SKM-1 (cell line): ENCODE results near the gene GATA2.

Experiments used
- DNase-seq: peaks from one replicate; lab custom pipeline; 2025; ENCODE audit not compliant: unreplicated experiment; lab: John Stamatoyannopoulos, UW

GATA2 gene

DNA sequence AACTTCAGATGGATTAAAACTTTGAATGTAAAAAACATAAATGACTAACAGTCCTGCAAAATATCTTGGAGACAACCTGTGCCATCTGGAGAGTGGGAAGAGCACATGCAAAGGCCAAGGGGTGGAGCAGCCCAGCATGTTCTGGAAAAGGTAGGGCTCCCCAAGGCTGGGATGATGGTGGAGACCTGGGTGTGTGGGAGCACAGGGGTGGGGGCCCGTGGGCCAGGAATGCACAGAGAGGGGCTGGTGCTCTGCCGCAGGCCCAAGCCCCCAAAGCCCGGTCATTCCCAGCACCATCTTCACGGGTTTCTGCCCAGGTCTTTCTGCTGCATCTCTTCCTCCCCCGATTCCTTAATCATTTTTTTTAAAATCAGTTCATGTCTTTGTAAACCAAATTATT is 9.7 kb upstream of the GATA2 start:
- DNase-seq: no peak

DNA sequence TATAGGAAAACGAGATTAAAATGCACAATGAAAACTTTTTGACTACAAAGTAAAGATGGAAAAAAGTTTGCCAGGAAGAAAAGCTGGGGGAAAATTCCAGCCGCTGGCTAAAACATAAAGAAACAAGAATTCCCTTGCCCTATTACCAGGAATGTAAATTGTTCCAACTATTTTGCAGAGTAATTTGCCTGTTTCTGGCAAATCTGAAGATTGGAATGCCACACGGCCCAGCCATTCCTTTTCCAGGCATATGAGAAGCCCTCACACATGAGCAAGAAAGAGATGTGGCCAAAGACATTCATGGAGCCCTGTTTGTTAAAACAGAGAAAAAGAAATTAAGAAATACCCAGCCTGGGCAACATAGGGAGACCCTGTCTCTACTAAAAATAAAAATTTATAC is 8.4 kb upstream of the GATA2 start:
- no peak for DNase-seq

GRCh38 chr3:128500556-128500955 is 7.6 kb upstream of the GATA2 start:
- no peak for DNase-seq

DNA sequence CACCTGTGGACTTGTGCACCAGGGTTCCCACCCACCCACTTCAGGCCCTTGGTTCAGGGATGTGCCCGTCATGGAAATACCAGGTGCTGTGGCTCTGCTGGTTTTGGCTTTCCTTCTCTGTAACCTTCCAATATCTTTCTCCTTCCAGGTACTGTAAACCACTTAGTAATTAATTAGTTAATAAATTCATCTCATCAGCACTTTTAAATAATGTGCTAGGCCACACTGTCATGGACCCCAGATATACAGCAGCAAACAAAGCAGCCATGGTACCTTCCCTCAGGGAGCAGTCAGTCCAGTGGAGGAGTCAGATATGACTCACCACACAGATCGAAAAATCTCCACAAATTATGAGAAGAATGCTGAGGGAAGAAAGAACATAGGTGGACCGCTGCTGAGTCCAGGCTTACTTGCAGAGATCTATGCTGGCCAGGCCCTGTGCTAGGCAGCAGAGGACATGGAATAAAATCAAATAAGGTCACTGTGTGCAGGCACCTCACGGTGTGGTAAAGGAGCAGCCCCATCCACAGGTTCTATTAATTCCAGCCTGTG is 6.8 kb upstream of the GATA2 start:
- no peak for DNase-seq

DNA sequence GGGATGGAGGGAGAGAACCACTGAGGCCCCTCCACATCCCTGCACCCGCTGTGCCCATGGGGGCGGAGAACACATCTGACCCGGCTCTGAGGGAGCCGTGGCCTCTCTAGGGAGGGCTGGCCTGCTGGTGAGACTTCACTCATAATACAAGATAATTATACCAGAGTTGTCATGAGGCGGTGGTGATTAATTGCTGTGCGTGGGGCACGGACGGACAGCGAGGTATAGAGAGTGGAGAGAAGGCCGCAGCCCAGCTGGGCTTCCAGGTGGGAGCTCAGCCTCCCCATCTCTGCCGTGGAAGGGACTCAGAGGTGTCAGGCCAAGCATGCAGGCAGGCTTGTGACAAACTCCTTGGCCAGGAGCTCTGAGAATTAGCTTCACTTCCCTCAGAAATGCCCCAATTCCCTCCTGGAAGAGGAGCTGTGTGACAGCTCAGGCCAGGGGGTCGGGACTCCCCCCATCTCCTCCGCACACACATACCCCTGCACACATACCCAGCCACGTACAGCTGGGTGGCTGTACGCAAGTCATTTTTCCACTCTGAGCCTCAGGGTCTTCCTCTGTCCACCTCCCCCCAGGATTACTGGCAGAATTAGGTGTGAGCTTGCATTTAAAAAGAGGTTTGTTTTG is 6.0 kb upstream of the GATA2 start:
- DNase-seq: no peak

DNA sequence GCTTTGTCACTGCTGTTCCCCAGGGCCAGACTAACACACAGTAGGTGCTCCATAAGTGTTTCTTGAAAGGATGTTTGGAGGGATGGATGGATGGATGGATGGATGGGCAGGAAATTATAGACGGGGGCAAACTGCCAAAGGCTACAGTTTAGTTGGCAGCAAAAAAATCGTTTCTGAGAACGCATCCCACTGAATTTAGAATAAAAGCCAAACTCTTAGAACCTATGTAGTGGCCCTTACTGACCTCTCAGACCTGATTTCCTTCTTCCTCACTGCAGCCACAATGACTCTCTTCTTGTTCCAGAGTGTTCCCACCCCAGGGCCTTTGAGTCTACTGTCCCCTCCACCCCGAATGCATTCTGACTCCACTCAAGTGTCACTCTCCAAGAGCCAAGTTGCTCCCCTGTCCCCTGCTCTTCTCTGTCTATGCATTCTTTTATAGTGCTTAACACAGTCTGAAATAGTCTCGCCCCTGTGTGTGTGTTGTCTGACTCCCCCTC is 5.2 kb upstream of the GATA2 start:
- no peak for DNase-seq

DNA sequence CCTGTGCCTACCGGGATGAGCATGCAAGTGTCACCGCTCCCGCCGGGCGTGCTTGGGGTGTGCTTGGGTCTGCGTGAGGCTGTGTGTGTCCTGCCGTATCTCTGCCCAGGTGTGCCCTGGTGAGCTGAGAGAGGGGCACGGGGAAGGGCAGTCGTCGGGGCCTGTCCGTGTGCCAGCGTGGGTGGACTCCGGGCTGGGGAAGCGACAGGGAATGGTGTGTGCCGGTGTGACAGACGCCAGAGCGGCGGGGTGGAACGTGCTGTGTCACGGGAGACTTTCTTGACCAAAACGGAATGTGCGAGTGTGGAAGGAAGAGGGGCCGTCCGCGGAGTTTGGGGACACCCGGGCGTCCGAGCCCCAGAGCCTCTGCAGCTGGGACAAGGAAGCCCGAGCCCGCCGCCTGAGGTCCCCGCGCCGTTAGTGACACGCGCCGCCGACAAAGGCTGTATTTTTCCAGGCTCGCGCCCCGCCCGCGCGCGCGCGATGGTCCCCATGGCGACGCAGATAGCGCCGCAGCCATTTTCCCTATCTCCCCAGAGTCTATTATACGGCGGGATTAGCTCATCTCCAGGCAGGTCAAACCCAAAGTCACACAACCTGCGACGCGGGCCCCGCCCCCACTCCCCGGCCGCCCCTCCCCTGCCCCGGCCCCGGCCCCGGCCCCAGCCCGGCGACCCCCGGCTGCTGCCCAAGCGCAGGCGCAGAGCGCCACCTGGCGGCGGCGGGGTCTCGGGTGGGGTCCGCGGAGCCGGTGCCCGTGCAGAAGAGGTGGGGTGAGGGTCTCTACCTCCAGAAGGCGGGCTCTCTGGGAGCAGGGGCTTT is 4.5 kb upstream of the GATA2 start:
- DNase-seq: peak; percentile 31

DNA sequence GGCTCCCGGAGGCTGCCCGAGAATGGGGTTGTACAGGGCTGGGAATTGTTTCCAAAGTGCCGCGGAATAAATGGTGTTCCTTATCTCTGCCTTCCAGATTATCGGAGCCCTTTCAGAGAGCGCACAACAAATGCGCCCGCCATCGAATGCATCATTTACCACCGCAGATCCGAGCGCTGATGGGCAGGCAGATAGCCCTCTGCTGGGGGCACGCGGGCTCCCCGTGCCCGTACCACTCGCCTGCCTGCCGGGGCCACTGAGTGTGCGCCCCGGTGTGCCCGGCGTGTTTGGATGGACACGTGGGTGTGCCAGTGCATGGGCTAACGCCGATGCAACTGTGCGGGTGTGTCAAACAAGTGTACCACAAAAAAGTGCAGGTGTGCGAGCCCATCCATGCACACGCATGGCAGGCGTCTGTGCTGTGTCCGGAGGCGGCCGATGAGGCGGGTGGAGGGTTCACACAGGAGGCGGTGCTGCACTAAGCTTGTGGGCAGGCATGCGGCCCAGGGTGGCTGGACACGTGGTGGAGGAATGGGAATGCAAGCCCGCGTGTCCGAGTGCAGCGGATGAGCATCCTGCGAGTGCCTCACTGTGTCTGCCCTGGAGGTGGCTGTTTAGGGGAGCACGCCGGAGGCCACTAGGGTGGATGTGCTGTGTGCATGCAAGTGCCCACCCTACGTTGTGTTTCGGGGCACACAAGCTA is 3.8 kb upstream of the GATA2 start:
- no peak for DNase-seq

- DNase-seq: no peak
Measured at GRCh38 chr3:128496019-128496601, 3.1 kb upstream of the GATA2 start.

GRCh38 chr3:128495435-128495970 is 2.5 kb upstream of the GATA2 start:
- no peak for DNase-seq

DNA sequence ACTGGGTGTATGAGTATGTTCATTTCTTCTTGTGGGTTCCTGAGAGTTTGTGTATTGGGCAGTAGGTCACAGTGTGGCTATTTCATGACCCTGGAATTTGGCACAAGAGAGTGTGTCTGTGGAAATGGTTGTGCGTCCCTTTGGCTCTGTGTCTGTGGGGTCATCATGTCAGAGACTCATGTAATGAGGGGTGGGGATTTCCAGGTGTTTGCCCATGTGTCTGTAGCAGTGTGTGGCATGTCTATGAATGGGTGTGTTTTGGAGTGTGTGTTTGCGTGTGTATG is 1.3 kb upstream of the GATA2 start:
- no peak for DNase-seq

- DNase-seq: no peak
Measured at GRCh38 chr3:128493570-128494366, 767 bp upstream of the GATA2 start.

DNA sequence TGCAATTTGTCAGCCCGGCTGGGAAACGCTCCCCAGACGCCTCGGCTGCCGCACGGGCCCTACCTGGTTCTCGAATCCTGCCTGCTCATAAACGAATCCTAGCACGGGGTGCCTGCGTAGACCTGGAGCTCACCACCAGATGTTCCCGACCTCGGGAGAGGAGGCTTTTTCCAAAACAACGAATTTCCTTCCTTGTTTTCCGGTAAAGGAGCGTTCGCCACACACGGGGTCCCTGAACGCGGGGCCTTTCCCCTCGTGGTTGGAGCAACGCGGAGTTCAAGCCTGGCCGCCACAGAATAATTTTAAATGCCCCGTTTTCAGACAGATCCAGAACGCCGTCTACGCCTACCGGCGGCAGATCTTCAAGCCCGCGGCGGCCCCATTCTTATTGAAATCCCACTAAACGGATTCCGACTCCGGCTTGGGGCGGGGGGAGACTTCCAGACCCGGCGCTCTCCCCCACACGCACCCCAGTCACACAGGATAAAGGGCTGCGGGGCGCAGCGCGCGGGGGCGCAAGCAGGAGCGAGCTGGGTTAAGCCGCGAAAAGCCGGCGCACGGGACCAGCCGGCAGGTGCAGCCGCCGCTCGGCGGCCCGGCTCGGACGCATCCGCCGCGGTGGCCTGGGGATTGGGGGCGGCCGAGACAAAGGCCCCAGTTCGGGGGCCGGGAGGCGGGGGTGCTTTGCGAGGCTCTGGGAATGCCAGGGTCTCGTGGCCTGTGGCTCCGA is 895 bp downstream of the GATA2 start:
- no peak for DNase-seq

DNA sequence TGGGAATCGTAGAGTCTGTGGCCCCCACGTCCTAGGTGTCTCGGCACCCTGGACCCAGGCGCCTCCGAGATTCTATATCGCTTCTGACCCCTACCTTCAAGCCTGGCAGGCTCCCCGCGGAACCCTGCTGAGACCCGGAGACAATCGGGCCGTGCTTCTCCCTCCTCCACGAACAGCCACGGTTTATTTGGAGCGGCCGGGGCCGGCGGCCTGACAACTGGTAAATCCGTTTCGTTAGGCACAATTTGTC is 1.4 kb downstream of the GATA2 start:
- DNase-seq: no peak

DNA sequence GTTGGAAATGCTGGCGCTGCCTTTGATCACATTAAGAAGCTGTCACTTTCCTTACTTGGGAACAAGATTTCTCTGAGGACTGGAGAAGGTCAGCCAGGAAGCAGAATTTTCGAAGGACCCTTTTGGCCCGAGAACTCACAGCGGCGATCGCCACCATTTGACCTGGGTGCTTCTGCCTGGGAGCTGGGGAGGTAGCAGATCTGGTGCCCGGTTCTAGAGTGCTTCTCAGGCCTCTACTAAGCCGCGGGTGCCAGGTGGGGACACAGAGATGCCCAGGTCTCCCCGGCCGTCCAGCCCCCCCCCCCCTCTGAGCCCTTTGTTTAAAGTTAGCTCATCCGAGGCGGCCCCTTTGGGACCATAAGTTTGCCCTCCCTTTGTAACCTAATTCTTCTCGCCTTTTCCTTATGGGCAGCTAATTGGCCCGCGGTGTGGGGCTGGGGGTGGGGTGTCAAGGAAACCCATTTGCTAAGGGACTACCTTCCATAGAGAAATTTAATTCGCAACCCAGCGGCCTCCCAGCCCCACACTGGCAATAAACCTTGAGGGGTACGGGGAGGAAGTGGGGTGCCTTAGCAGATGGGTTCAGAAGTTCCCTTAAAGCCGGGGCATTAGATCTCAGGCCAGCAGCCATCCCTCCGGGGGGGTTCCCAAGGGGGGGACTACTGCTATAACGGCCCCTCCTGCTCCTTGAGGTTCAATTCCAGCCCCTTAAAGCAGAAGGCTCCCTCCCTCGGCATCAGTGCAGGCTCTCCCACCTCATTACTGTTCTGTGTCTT is 1.9 kb downstream of the GATA2 start:
- DNase-seq: no peak

DNA sequence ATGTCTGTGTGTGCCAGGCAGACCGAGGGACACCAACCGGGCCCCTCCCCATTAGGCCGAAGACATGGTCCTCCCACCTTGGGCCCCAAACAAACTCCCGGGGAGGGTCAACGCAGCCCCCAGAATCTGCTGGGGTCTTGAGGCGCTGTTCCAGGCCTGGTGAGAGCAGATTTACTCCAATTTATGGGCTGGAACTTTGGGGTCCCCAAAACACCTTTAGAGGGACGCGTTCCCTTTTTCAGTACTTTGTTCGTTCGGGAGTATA is 2.4 kb downstream of the GATA2 start:
- DNase-seq: no peak

GRCh38 chr3:128489927-128490649 is 2.9 kb downstream of the GATA2 start:
- DNase-seq: no peak

DNA sequence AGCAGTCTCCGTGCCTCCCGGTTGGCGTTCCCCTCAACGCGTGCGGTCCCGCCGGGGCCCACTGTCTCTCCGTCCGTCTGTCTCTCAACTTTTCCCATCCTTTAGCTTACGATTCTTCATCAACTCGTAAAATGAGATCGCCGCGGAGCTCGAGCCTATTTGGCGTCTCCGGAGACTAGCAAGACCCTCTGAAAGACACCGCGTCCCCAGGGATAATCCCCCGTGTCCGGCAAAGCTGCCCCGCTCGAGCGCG is 3.4 kb downstream of the GATA2 start:
- no peak for DNase-seq

DNA sequence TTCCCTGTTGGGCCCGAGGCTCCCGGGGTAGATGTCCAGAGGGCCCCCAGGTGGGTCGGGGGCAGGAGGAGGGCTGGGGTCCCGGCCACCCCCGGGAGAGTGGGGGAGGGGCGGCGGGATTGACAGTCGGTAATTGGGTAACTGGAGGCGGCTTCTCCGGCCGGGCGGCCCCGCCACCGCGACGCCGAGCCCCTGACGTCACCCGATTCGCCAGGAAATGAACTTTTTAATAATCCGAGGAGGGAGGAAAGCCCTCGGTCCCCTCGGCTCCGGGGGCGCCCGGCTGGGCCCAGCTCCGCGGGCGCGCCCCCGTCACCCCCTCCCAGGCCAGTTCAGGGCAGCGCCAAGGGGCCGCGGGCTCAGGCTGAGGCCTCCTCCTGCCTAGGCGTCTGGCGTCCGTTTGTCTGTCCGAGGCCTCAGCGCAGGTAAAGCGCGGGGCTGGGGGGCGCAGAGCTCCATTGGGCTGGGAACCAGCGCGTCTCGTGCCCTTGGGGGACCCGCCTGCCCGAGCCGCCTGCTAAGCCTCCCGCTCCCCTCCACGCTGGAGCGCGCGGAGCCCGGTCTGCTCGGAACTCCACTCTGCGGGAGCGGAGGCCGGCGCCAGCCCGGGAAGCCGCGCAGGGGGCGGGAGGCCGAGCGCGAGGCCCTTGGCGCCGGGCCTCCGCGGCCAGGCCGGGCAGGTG is 3.9 kb downstream of the GATA2 start:
- DNase-seq: no peak
